HG03439 (cell line): ENCODE results near the gene CDH6.

Experiments used
- ATAC-seq: cut with Tn5 transposase; IDR thresholded peaks from one replicate; pipeline ENCODE4 v1.9.1; 2021; ENCODE audit warnings: mild to moderate bottlenecking, moderate library complexity; ENCODE audit not compliant: unreplicated experiment

CDH6 gene

DNA sequence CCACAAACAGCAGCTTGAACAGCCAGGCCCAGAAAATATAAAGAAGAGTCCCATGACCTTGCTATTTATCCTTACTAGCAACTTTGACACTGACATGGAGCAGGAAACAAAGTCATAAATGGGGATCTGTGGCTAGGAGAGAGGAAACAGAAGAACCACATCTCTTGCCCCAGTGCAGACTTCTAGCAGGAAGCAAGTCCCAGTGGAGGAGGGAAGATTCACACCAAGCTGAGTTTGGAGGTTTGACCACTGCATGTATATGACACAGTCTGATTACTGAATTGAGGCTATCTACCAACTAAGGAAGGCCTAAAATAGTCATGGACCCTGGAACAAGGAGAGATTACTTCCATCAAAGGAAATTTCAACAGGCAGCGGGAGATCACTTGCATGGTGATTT is 51.4 kb downstream of the CDH6 start:
- no peak for ATAC-seq

DNA sequence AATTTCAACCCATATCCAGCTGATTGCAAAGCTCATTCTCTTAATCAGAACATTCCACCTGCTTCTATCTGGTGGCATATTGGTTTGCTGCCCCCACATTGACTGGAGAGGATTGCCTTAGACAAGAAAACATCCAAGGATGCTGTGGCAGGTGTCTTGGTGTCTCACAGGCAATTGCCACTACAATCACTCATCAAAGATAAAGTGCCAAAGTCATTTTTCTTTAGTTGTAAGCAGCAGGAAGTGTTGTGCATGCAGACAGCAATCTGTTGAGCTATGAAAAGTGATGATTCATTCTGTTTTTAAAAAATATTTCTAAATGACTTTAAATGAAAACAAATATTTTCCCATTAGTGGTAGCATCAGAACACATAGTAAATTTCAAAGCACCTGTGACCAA is 53.9 kb downstream of the CDH6 start:
- ATAC-seq = no peak

DNA sequence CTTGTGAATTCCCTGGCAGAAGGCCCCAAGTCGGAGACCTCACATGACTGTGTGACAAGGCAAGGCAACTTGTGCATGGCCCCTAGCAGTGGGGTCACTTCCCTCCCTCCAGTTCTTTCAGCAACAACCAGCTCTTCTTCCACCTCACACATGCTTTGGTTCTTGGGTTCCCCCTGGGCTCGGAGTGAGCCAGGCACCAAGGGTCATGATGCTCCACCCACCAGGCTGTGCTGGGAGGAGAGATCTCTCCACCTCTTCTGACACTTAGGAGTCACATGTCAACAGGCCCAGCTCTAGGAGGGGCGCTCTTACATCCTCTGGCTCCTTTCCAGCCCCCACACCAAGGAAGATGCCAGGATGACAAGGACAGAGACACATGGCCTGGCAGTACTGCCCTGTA is 56.7 kb downstream of the CDH6 start:
- no peak for ATAC-seq

DNA sequence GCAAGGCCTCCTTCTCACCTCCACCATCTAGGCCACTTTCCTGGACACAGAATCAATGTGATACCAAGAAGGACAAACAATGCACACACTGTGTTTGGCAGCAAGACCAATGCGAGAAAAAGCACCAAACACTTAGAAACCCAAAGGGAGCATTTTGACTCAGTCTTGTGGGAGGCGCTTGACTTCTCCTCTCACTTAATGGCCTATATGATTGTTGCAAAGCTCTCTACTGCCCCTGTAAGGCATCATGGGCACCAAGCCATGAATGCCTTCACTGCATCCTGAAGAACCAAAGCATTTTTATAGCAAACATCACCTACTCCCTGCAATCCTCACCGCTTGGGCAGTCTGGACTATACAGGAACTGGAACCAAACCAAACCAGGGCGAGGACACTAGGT is 57.5 kb downstream of the CDH6 start:
- no peak for ATAC-seq

DNA sequence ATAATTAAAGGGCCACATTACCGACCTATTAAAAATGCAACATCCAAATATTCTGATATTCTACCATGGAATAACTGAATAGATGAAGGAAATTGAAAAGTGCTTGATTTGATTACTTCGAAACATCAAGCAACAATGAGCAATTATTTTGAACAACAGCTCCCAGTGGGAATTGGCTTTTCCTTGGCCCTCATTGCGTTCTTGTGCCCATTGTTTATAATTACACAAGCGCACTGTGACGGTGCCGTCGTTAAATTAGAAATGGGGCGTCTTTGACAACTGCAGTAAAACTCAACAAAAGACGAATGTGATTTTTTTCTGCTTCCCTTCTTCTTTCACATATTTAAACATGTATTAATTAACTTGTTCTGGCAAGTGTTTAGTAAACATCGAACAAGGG is 61.6 kb downstream of the CDH6 start:
- no peak for ATAC-seq

DNA sequence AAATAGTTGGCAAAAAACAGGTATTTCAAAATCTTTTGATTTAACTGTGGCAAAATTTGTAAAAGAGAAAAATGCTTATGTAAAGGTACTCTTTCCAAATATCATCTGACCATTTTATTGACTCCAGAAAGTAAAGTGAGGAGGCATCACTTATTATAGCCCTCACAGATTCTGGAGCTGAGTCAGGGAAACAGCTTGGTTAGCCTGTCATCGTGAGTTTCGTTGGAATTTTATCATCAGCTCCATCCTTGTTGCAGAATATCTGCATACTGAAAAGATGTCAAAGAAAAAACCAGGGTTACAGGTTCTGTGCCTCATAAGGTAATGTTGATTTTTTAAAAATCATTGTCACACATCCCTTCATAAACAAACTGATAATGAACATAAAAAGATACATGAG is 74.8 kb downstream of the CDH6 start:
- ATAC-seq = no peak

DNA sequence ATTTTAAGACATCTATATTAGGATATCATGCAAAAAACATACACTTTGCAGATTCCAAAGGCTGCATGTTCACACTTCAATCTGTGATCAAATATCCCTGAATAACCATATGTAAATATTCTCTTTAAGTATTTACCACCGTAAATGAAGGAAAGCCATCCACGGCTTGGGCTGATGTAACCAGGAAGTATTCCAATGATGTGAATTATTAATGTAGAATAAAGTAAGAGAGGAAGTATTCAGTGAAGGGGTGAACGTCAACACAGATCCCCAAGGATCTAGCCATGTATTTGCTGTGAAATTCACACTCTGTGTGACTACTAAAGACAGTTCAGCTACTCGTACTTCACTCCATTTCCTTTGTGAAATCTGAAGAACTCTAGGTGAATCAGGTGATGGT is 75.2 kb downstream of the CDH6 start:
- no peak for ATAC-seq

DNA sequence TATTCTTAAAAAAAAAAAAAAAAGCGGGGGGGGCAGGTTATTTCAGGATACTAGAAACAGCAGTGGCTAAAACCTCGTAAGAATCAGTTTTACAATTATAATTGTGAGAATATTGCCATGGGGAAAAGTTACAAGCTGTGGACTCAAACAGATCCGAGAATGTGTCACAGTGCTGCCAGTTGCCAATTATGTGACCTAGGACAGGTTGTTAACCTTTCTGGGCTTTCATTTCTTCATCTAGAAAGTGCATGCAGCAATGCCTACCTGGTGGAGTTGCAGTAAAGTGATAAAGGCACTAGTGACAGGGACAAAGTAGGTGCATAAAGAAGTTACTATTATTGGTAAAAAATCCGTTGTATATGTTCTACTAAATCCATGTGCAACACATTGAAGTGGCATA is 75.8 kb downstream of the CDH6 start:
- ATAC-seq = no peak

DNA sequence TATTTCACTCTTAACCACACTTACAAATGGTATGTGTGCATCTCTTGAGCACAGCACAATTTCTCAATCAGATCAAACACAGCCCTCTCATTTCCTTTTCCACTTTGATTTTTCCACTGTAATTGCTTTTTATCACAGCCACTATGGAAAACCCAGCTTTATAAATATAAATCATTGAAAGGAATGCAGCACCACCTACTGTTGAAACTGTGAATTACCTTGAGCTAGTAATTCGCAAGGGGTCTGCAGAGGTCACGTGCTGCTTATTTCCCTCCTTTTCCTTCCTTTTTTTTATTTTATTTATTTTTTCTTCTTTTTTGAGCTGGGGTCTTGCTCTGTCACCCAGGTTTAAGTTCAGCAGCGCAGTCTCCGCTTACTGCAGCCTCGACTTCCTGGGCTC is 76.9 kb downstream of the CDH6 start:
- ATAC-seq = no peak

DNA sequence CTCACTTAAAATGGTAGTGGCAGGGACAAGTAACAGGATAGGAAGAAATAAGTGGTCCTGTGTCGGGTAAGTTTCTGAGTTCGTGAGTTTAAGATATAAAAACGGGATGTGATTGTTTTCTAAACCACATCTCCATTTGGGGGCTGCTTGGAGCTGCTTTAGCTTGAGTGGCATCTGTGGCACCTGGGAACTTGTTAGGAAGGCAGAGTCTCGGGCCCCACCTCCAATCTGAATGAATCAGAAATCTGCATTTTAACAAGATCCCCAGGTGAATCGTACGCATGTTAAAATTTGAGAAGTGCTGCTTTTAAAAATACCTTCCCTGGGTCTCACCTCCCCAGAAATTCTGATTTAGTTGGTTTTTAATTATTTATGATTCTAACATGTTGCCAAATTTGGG is 78.1 kb downstream of the CDH6 start:
- ATAC-seq = no peak

DNA sequence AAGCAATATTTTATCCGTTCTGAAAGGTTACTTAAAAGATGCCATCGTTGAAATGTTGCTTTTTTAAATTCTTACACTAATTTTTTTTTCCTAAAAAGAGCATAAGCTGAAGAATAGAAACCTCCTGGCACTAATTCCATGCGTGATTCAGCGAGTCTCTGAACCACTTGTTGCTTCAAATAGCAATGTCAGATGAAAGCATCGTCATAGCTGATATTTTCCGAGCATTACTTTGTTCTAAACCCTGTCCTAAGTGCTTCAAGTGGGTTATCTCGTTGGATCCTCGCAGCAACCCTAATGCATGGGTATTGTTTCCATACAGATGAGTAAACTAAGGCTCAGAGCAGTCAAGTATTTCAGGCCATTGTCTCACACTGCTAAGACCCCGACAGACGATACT is 79.7 kb downstream of the CDH6 start:
- ATAC-seq = no peak

DNA sequence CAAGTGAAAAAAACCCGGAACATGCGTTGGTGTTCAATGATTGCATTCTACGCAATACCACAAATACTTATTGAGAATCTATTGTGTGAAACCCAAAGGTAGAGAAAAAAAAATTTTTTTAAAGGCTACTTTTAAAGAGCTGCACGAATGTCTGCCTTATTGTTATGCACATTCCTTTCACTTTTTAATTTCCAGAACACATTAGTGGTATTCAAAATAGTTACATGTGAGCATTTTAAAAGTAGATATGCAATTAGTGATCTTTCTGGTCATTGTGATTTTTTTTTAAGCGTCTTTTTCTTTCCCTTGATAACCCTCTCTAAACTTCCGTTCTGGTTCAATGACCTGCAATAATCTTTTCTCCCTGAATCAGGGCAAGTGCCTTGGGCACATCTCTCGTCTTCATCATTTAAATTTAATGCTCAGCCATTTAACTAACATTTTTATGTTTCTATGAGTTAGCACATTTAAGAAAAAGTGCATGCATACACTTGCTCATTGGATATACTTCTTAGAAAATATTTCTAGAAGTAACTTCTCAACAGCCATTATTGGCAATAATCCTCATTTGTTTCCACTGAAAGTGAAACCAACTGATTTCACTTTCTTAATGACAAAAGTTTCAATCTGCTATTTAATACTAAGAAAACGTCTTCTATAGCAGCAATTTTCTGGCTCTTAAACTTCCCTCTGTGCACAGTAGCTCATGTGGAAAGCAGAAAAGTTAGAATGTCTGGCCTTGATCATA is 80.3 kb downstream of the CDH6 start:
- ATAC-seq = no peak

DNA sequence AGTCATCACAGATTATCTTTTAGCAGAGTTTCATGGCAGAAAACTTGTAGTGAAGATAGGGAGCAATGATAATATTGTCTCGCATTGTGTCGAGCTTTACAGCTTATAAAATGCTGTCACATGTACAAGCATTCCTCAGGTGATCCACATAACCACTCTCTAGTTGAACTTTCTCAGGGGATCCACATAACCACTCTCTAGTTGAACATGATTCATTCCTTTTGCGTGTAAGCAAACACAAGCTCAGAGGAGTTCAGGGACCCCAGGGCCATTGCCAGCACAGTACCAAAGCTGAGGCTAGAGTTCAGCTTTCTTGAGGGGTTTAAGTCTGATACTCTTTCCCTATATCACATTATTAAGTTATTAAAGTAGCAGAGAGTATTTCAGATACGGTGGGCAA is 86.7 kb downstream of the CDH6 start:
- ATAC-seq = no peak

DNA sequence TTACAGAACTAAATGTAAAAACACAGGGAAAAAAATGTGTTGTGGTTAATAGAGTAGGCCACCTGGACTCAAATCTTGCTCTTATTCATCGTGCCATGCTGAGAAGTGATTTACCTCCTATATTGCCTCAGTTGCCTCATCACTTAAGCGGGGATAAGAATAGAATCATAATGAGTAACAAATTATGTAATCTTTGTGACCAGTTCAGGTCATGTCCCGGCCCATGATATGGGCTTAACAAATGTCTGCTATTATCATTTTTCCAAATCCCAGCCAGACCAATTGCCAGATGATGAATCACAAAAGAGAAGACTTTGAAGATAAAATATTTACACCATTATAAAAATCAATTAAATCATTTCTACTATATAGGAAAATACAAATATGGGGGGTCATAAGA is 89.8 kb downstream of the CDH6 start:
- no peak for ATAC-seq

DNA sequence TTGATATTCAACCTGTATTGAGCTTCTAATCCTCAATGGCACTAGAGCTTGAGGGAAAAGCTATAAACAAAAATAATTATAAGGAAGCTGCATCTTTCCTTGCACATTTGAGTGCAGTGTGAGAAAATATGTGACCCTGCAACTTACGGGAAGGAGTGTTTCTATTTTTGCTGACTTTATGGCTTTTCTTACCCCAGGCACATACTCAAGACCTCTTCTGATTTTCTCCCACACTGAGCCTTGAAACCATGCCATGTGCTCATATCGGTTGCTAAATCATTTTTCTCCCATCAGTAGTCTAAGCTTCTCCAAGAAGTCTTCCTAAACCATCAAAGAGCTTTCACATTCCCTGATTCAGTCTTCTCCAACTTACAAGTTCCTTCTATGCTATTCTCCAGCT is 91.5 kb downstream of the CDH6 start:
- no peak for ATAC-seq

DNA sequence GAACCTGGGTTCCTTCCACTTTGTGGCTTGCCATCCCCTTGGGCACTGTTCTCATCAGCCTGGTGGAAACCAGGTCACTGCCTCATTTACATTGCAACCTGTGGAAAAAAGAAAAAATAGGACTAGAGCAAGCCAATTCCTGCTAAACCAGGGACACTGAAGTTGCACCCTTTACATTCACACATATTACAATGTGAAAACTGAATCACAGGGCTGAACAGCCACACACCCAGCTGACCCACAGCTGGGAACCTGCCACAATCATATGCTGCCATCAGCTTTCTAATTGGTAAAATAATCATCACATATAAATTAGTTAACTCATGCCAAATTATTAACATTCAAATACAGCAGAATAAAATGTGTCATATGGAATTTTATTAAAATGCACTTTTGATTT is 94.5 kb downstream of the CDH6 start:
- no peak for ATAC-seq

DNA sequence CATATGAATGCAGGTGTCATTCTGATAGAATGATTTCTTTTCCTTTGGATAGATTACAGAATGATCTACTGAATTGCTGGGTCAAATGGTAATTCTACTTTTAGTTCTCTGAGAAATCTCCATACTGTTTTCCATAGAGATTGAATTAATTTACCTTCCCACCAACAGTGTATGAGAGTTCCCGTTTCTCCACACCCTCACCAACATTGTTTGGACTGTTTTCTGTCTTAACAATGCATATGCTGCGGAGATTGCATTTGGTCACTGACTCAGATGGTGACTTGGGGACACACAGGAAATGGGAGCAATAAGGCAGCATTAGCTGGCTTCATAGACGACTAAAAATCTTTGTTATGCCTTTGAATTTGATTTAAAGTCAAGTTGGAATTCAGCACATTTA is 95.9 kb downstream of the CDH6 start:
- ATAC-seq = no peak

DNA sequence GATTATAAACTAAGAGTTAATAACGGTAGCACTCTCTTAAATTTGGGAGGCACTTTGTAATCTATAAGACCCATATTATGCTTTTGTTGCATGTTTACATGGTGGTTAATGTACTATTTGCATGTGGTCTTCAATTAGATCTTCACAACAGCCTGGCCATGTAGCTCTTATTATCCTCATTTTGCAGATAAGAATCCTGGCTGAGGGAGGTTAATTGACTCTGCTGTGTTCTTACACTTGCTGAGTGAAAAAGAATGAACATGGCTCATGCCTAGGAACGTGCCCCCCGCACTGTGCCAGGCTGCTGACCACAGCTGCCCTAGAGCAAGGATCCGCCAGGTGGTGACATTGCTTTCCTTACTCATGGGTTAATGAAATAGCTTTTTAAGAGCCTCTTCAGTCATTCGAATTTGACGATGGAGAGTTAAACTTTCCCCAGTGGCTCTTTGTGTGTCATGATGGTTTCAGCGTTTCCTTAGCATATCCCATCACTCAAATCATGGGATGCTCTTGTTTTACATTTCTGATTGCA is 97.9 kb downstream of the CDH6 start:
- no peak for ATAC-seq

DNA sequence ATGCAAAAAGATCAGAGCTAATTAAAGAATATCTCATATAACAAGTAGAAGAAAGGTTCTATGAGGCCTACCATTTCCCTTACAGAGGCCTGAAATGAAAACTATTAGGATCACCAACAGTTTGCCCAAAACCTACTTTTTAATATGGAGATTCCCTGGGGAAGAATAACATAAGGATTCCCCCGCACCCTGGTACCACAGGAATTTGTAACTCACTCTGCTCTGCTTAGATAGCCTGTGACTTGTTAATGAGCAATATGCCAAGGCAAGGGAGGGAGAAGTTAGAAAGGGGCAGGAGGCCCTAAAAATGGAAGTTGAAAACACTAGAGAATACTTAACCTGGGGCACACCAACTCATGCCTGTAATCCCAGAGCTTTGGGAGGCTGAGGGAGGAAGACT is 107.0 kb downstream of the CDH6 start:
- no peak for ATAC-seq

DNA sequence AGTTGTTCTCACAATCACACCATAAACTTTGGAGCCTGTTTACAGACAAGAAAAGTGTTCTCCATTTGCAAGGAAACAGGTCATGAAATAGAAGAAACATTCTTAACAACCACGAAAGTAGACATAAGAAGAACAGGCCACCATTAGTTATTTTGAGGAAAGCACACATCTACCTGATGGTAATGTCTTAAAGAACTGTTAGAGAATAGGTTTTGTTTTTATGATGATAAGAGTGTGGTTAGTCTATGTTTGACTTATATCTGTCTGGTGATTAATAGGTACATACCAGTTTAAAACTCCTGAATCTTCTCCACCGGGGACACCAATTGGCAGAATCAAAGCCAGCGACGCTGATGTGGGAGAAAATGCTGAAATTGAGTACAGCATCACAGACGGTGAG is 108.3 kb downstream of the CDH6 start:
- no peak for ATAC-seq

DNA sequence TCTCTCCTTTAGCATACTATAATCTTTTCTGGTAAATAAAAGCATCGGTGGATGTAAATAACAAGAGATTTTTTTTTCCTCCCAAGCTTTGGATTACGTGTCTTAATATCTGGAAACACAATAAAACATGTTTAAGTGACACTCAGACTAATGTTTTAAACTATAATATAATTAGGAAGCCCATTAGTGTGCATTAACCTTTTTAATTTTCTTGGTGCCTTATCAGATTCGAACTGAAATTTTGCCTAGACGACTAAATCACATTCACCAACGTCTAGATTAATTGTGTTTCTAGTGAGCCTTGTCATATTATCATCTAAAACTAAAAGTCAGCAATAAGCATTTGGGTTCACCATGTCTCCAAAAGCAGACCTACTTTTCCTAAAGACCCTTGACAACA is 110.2 kb downstream of the CDH6 start:
- no peak for ATAC-seq

DNA sequence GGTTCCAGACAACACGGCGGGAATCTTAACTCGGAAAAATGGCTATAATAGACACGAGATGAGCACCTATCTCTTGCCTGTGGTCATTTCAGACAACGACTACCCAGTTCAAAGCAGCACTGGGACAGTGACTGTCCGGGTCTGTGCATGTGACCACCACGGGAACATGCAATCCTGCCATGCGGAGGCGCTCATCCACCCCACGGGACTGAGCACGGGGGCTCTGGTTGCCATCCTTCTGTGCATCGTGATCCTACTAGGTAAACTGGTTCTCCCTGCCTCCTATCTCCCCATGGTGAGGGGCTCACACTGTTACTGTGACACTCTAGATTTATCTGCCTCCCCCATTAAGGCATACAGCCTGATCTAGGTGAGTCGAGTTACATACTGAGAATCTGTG is 124.2 kb downstream of the CDH6 start:
- ATAC-seq = no peak

DNA sequence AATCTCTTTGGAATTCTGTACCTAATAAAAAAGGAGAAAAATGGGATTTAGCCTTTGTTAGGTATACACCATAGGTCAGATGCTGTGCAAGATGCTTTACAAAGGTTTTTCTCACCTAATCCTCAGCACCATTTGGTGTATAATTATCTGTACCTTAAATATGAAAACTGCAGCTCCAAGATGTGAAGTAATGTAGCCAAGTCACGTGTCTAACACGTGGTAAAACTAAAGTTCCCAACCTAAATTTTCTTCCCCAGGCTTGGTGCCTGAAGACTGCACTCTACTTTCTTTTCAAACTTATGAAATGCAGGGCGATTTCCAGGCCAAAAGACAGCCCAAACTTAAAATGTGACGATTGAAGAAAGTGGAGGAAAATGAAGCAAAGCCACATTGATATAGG is 125.8 kb downstream of the CDH6 start:
- ATAC-seq = no peak
